Heart left ventricle (tissue), 13 donors: ENCODE data around the gene GRM1.

Experiments used
- CTCF ChIP-seq, 12 donors: fragments of 200-600 bp; sonication (generic) in 4 of 12; IDR thresholded peaks; one replicate each; pipeline versions ENCODE4 v1.5.0 to v1.8.0; 2018 to 2022; ENCODE audit warnings: antibody characterized with exemption in 12 of 12, mild to moderate bottlenecking in 5 of 12
- POLR2A ChIP-seq, 2 donors: fragments of 450-650 bp; IDR thresholded peaks; one replicate each; pipeline ENCODE4 v1.6.1; 2017; ENCODE audit warnings: antibody characterized with exemption in 2 of 2, mild to moderate bottlenecking in 2 of 2, moderate library complexity in 2 of 2
- donor health status: ischemic (EF 13 %, LVEDD 7.1; RV severe dilation, severe dysfunction).
- donor health status: DM: no; HTN: yes; CAD: no.
- donor health status: DM: no; HTN: no; CAD: no.
- donor health status: ischemic (EF 25% LVEDD 6.9; RV normal size, moderate dysfunction).
- donor health status: ischemic (EF 25% LVEDD 5.7; RV mildly dilated, moderate dysfunction).
- donor health status: ischemic (EF 35%, LVEDD 5.7; RV mildly dilated, moderate dysfunction).
- donor health status: nonischemic (EF 11% LVEDD 7.7; RV severe dilation, severe dysfunction).
- donor health status: DM: yes; HTN: yes; CAD: no.
- donor health status: PGD.
- donor health status: ischemic (EF 29% LVEDD 5.4; RV normal size, mild dysfunction).
- donor health status: nonischemic (EF 23%, LVEDD 6.1; RV moderate dilation, normal function).

GRCh38 chr6:146369866-146370265 lies 341.0 kb downstream of the GRM1 start:
- TF ChIP-seq POLR2A (IDR thresholded peaks at IDR 0.05) (no peak), CTCF (IDR thresholded peaks at IDR 0.05) (no peak)
